NCI-H2227 (cell line): Measurements from ENCODE around the gene MRPS23.

ENCODE experiments used
- DNase-seq: peaks from one replicate; lab custom pipeline; 2025; ENCODE audit not compliant: unreplicated experiment; lab: John Stamatoyannopoulos, UW

The MRPS23 gene

DNA sequence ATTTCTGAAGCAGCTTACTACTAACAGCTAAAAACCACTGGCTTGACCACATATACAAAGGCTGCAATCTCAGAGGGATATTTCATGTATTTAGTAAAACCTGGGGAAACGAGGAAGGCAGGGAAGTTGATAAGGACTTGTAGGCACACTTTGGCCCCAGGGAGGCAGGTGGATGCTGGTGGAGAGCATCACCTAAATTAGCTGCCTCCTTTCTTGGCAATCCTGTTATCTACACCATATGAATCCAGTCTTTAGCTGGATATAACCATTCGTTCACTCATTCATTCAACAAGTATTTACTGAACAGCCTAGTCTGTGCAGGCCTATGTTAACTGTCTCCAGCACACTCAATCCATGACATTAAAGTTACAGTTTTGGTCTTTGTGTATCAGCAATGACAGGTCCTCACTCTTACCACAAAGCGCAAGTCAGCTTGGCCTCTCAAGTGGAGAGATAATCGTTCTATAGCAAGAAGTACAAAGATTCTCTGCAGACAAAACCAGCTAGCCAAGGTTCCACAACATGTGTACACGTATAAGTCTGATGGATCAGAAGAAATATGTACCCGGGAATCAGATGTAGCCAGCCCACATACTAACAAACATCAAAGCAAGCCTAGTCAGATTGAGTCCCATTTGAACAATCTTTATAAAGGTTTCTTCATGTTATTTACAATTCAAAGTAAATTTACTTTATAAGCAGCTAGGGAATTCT is 10.8 kb downstream of the MRPS23 start:
- no peak for DNase-seq

DNA sequence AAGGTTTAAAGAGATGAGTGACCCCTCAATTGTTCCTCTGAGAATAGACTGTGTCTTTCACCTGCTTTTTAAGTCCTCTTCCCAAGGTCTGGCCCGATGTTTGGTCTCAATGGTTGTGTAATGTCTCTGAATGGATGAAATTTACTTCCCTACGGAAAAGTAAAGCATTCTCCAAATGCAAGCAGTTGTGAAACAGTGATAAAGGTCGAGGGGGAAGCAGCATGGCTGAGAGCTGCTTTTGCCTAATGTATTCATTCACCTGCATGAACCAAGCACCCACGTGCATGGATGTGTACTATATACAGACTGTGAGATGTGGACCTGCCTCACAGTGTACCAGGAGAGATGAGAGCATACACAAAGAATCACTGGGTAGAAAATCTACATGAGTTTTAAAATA is 11.4 kb downstream of the MRPS23 start:
- DNase-seq: no peak

- DNase-seq: no peak
Observed at GRCh38 chr17:57835333-57835900, 14.4 kb downstream of the MRPS23 start.

GRCh38 chr17:57834146-57834741 is 15.6 kb downstream of the MRPS23 start:
- peak; percentile 48 for DNase-seq

DNA sequence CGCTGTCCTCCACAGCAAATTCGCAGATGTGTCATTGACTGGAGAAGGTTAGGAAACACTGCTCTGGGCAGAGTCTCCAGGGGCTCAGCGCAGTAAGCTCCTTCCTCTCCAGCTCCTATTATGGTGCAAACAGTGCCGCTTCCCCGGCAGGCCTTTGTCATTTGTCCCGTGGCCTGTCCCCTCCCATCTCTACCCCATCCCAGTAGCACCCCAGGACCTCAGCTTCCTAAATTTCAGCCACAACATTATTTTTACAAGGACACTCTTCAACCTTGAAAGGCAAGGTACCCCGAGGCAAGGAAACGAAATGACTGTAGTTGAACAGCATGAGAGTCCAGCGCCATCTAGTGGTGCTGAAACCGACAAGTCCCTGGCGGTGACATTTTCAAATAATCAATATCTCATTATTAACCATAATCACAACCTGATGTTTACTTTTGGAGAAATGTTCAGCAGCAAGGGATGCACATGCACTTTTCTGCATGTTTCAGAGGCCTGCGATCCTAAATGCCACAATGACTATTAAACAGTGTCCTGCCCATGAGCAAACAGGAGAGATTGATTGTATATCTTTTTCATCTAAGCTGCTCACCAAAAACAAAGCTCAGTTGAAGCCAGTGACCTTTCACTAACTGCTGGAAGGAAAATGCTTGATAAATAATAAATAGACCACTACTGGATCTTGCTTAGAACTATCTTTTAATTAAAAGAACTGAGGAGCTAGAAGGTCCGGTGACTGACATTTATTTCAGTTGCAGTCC is 16.5 kb downstream of the MRPS23 start:
- DNase-seq: peak; percentile 85

GRCh38 chr17:57832314-57833178 is 17.3 kb downstream of the MRPS23 start:
- no peak for DNase-seq

DNA sequence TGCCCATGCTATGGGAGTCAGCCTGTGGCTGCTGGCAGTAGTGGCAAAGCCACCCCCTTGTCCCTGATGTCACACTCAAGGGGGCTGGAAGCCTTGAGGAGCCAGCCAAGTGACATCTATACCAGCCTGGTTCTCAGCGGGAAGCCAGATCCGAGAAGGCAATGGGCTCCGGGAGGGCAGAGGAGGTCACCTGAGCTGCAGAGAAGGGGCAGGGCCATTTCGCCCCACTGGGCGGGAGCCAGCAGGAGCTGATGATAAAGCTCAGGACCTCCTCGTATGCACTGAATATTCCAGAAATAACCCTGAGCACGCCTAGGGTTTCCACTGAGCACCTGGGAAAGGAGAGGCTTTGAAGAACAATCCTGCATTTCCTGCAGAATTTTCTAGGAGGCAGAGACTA is 19.0 kb downstream of the MRPS23 start:
- DNase-seq: no peak

GRCh38 chr17:57823469-57824401 is 26.1 kb downstream of the MRPS23 start:
- DNase-seq: peak; percentile 95

DNA sequence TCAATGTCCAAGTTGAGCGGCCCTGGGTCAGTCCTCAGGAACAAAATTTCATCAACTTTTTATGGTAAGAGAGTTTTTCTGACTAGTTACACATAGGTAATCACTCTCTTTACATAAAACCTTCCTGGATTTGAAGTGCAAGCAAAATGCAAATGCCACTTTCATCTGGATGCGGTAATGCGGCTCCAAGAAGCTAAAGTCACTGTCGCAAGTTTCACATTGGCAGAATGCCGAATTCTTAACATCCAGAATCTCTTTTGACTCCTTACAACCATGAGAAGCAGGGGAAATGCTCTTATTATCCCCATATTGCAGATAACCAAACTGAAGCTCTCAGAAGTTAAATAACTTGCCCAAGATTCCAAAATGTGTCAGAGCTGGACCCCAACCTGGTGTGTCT is 30.0 kb downstream of the MRPS23 start:
- DNase-seq: no peak

DNA sequence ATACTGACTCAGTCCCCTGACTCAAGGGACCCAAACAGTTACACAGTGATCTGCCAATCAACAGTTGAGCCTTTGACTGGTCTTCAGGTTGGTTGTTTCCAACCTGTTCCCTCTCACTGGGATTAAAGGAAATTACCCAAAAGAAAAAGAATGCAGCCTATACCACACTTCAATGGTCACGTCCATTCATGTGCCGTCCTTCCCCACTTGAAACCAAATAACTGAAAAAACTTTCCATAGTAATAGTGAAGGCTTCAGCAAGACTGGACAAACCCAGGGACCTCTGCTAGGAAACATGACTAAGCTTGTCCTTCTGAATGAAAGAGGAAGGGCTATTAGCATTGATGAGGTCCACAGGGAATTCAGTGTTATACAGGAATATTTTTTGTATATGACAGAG is 30.6 kb downstream of the MRPS23 start:
- DNase-seq: no peak

GRCh38 chr17:57818066-57818465 is 31.8 kb downstream of the MRPS23 start:
- DNase-seq: no peak

DNA sequence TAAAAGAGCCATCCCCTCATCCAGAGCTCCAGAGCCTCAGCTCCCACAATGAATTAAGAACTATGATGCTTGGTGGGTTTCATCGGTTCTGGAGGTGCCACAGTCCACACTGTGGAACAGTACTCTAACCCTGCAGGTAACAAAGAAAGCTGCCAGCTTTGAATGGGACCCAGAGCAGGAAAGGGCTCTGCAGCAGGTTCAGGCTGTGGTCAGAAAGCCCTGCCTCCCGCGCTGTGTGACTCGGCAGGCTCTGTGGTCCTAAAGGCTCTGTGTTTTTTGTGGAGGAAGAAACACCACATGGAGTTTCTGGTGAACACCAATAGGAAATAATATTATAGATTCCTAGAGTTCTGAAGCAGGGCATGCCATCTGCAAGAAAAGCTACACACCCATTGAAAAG is 32.5 kb downstream of the MRPS23 start:
- DNase-seq: no peak

GRCh38 chr17:57814421-57814820 is 35.4 kb downstream of the MRPS23 start:
- no peak for DNase-seq

GRCh38 chr17:57811638-57812280 is 38.1 kb downstream of the MRPS23 start:
- no peak for DNase-seq

- DNase-seq: peak; percentile 53
Observed at GRCh38 chr17:57810721-57811637, 38.9 kb downstream of the MRPS23 start.

- no peak for DNase-seq
Observed at GRCh38 chr17:57809879-57810278, 40.0 kb downstream of the MRPS23 start.

DNA sequence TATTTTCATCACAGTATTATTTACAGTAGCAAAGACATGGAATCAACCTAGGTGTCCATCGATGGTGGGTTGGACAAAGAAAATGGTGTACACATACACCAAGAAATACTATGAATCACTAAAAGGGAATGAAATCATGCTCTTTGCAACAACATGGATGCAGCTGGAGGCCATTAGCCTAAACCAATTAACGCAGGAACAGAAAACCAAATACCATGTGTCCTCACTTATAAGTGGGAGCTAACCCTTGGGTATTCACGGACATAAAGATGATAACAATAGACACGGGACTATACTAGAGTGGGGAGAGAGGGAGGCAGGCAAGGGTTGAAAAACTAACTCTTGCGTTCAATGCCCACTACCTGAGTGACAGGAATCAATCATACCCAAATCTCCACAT is 41.0 kb downstream of the MRPS23 start:
- no peak for DNase-seq

DNA sequence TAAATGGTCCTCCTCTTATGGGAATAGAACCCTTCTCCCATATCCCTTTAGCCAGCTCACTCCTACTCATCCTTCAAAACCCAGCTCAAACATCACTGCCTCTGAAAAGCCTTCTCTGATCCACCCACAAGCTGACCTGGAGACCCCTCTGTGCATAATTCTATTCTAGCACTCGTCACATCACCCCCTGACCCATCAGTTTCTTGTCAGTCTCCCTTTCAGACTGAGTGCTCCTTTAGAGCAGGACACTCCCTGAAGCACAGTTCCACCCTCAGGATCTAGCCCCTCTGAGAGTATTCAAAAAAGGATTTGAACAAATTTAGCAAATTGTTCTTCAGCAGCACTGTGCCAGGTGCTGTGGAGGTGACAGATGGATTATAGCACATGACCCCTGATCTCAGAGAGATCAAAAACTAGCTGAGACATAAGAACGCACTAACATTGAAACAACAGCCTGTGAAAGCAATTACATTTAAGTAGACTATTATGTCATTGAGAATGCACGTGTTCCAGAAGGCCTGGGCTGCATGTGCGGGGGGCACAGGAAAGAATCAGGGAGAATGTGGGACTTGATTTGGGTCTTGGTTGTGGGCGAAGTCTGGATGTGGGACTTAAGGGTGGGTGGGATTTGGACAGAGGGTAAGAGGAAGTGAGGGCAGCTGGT is 43.5 kb downstream of the MRPS23 start:
- peak; percentile 68 for DNase-seq
